Immature natural killer cell (primary cell): ENCODE data around the gene TRPV5. TPM values are rescaled to one million over a fixed set of nuclear protein-coding genes. Genes with fewer than 3 reads are reported as not detected.

Experiments used
- DNase-seq, 3 donors: peaks; one replicate each; pipeline ENCODE4 v3.0.0; 2022; ENCODE audit warnings: mixed read lengths in 1 of 3
- H3K27ac Mint-ChIP-seq, 6 donors: one replicate each; pipeline ENCODE4 v1.8.0; 2020; ENCODE audit warnings: mixed read lengths in 6 of 6, mild to moderate bottlenecking in 5 of 6, inconsistent platforms in 4 of 6, moderate library complexity in 3 of 6
- H3K27me3 Mint-ChIP-seq, 3 donors: one replicate each; pipeline ENCODE4 v1.8.0; 2020 to 2021; ENCODE audit warnings: low read depth in 3 of 3, mild to moderate bottlenecking in 3 of 3, mixed read lengths in 3 of 3, moderate library complexity in 3 of 3, inconsistent platforms in 1 of 3
- H3K36me3 Mint-ChIP-seq, 3 donors: one replicate each; pipeline ENCODE4 v1.8.0; 2020; ENCODE audit warnings: mixed read lengths in 3 of 3, inconsistent platforms in 2 of 3, mild to moderate bottlenecking in 2 of 3
- H3K4me1 Mint-ChIP-seq, 2 donors: one replicate each; pipeline ENCODE4 v1.8.0; 2020; ENCODE audit warnings: inconsistent platforms in 2 of 2, mild to moderate bottlenecking in 2 of 2, mixed read lengths in 2 of 2, moderate library complexity in 1 of 2
- H3K4me3 Mint-ChIP-seq, 5 donors: one replicate each; pipeline ENCODE4 v1.8.0; 2020; ENCODE audit warnings: mild to moderate bottlenecking in 5 of 5, mixed read lengths in 5 of 5, inconsistent platforms in 3 of 5, moderate library complexity in 3 of 5
- H3K9me3 Mint-ChIP-seq, 6 donors: one replicate each; pipeline ENCODE4 v1.8.0; 2020; ENCODE audit warnings: mild to moderate bottlenecking in 6 of 6, mixed read lengths in 6 of 6, inconsistent platforms in 4 of 6, moderate library complexity in 3 of 6
- polyA plus RNA-seq, 3 donors: library from polyadenylated mRNA; unstranded; fragments of 300-500 nt; fragmentation: Illumina TruSeq; gene quantifications; one replicate each; pipeline ENCODE4 v1.2.3, GENCODE V29; 2021

Gene TRPV5
- polyA plus RNA-seq, 3 donors from 2014 or later = not detected

DNA sequence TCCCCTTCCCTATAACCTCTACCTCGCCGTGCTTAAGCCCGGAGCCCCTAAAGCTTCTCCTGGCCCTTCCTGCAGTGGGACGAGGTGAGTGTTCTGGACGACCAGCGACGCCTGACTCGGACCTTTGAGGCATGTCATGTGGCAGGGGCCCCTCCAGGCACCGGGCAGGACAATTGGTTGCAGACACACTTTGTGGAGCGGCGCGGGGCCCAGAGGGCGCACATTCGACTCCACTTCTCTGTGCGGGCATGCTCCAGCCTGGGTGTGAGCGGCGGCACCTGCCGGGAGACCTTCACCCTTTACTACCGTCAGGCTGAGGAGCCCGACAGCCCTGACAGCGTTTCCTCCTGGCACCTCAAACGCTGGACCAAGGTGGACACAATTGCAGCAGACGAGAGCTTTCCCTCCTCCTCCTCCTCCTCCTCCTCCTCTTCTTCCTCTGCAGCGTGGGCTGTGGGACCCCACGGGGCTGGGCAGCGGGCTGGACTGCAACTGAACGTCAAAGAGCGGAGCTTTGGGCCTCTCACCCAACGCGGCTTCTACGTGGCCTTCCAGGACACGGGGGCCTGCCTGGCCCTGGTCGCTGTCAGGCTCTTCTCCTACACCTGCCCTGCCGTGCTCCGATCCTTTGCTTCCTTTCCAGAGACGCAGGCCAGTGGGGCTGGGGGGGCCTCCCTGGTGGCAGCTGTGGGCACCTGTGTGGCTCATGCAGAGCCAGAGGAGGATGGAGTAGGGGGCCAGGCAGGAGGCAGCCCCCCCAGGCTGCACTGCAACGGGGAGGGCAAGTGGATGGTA is 69.5 kb downstream of the TRPV5 start:
- Mint-ChIP-seq H3K36me3 (peaks cover 0 to 4% (median 0%) of the 10 kb centered on the region in 3 donors), H3K27me3 (peaks cover 0 to 4% (median 0%) of the 10 kb centered on the region in 3 donors), H3K4me1 (no peaks in the 10 kb centered on the region), H3K27ac (no peak overlapping the region), H3K4me3 (no peak overlapping the region), H3K9me3 (no peaks in the 10 kb centered on the region)
- no peak for DNase-seq

DNA sequence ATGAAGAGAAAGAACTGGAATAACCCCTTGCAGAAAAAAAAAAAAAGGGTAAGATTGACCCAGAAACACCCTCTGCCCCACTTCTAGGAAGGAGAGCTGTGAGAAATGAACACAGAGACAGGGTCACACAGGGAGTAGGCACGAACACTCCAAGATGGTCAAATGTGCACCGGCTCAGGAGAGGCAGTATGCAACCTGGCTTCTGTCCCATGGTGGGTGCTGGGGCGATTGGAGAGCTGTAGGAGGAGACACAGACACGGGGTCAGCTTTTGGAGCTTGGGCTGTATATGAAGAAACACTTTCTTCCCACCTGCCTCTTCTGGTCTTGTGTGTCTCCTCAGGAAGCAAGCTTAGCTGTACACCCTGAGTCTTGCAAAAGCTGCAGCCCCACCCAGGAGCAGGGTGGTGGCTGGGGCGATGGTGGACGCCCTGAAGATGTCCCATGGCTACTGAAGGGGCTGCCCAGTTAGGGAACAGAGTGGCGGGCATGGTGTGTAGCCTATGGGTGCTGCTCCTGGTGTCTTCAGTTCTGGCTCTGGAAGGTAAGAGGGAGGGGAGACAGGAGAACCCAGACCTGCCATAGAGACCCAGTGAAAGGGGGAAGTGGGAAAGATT is 70.7 kb downstream of the TRPV5 start:
- Mint-ChIP-seq H3K4me1 (no peaks in the 10 kb centered on the region), H3K27ac (peak overlapping the region in 1 of 6 donors; percentile 42), H3K27me3 (peaks cover 0 to 4% (median 0%) of the 10 kb centered on the region in 3 donors), H3K9me3 (no peaks in the 10 kb centered on the region), H3K36me3 (peaks cover 0 to 4% (median 0%) of the 10 kb centered on the region in 3 donors), H3K4me3 (no peak overlapping the region)
- DNase-seq = no peak

GRCh38 chr7:142862351-142862750 is 71.2 kb downstream of the TRPV5 start:
- Mint-ChIP-seq H3K27ac (no peak overlapping the region), H3K27me3 (peaks cover 0 to 5% (median 0%) of the 10 kb centered on the region in 3 donors), H3K36me3 (peaks cover 0 to 4% (median 0%) of the 10 kb centered on the region in 3 donors), H3K4me1 (no peaks in the 10 kb centered on the region), H3K9me3 (no peaks in the 10 kb centered on the region), H3K4me3 (no peak overlapping the region)
- DNase-seq = no peak

- Mint-ChIP-seq H3K4me3 (no peak overlapping the region), H3K36me3 (peaks cover 0 to 4% (median 0%) of the 10 kb centered on the region in 3 donors), H3K9me3 (no peaks in the 10 kb centered on the region), H3K27me3 (peaks cover 0 to 5% (median 0%) of the 10 kb centered on the region in 3 donors), H3K4me1 (peaks cover 0 to under 1% of the 10 kb centered on the region in 2 donors), H3K27ac (no peak overlapping the region)
- DNase-seq = no peak
Measured at GRCh38 chr7:142860968-142861367, 72.6 kb downstream of the TRPV5 start.

DNA sequence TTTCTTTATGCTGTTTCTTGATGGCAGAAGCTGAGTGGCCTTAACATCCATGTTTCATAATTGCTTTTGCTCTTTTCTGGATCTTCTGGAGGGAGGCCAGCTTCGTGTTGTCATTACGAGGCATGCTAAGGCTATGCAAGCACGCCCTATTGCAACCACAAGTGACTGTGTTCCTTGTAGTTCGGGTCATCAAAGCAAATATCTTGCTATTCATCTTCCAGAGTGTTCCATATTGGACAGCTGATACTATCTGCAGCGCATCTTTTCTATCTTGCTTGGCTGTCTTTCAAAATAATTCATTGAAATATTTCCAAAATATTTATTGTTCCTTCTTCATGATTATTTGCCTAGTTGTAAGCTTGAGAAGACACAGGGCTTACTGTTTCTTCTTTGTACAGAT is 73.7 kb downstream of the TRPV5 start:
- H3K4me1 Mint-ChIP-seq = peaks cover 0 to 3% of the 10 kb centered on the region in 2 donors
- no peak overlapping the region for H3K27ac Mint-ChIP-seq
- no peak overlapping the region for H3K4me3 Mint-ChIP-seq
- H3K9me3 Mint-ChIP-seq = no peaks in the 10 kb centered on the region
- H3K36me3 Mint-ChIP-seq = peaks cover 0 to 4% (median 0%) of the 10 kb centered on the region in 3 donors
- DNase-seq = no peak
- peaks cover 0 to 5% (median 0%) of the 10 kb centered on the region in 3 donors for H3K27me3 Mint-ChIP-seq

GRCh38 chr7:142859411-142859810 is 74.1 kb downstream of the TRPV5 start:
- peaks cover 0 to 5% (median 0%) of the 10 kb centered on the region in 3 donors for H3K27me3 Mint-ChIP-seq
- DNase-seq = no peak
- H3K27ac Mint-ChIP-seq = no peak overlapping the region
- peaks cover 0 to 4% (median 0%) of the 10 kb centered on the region in 3 donors for H3K36me3 Mint-ChIP-seq
- H3K9me3 Mint-ChIP-seq = no peaks in the 10 kb centered on the region
- H3K4me1 Mint-ChIP-seq = peaks cover 0 to 3% of the 10 kb centered on the region in 2 donors
- H3K4me3 Mint-ChIP-seq = no peak overlapping the region

Other genes starting within 250 kb of the TRPV5 start
- gene PRSS1, start 184.3 kb downstream of the TRPV5 start, polyA plus RNA-seq = under 1 TPM in 1 of 3 donors, not detected in 2; 0.13 TPM
- not detected for gene PRSS2, start 162.8 kb downstream of the TRPV5 start, polyA plus RNA-seq
- 1 to 10 TPM; 2.4 to 3.8 (median 2.6) TPM for gene EPHB6, start 78.7 kb downstream of the TRPV5 start, polyA plus RNA-seq
- not detected for gene TRPV6, start 48.0 kb downstream of the TRPV5 start, polyA plus RNA-seq
- gene LLCFC1, start 5.7 kb upstream of the TRPV5 start, polyA plus RNA-seq = not detected
- not detected for gene KEL, start 28.6 kb upstream of the TRPV5 start, polyA plus RNA-seq
- gene OR9A2, start 93.4 kb upstream of the TRPV5 start, polyA plus RNA-seq = not detected
- gene OR6V1, start 118.6 kb upstream of the TRPV5 start, polyA plus RNA-seq = not detected
- not detected for gene PIP, start 198.3 kb upstream of the TRPV5 start, polyA plus RNA-seq
- not detected for gene TAS2R39, start 249.7 kb upstream of the TRPV5 start, polyA plus RNA-seq